Measurements from ENCODE around the gene PEX5L.

Gene PEX5L

GRCh38 chr3:179955286-179955685 is 81.5 kb downstream of the PEX5L start:
- no peak for DNase-seq (ENCODE audit: low read depth)

GRCh38 chr3:179953993-179954870 is 82.5 kb downstream of the PEX5L start:
- no peak for DNase-seq (ENCODE audit: low read depth)

GRCh38 chr3:179950840-179951239 is 85.9 kb downstream of the PEX5L start:
- no peak for DNase-seq (ENCODE audit: low read depth)

GRCh38 chr3:179949869-179950268 is 86.9 kb downstream of the PEX5L start:
- DNase-seq (ENCODE audit: low read depth) = no peak

- no peak for DNase-seq (ENCODE audit: low read depth)
Observed at GRCh38 chr3:179949412-179949811, 87.3 kb downstream of the PEX5L start.

GRCh38 chr3:179948740-179949139 is 88.0 kb downstream of the PEX5L start:
- no peak for DNase-seq (ENCODE audit: low read depth)

- no peak for DNase-seq (ENCODE audit: low read depth)
Observed at GRCh38 chr3:179945569-179945968, 91.2 kb downstream of the PEX5L start.

- no peak for DNase-seq (ENCODE audit: low read depth)
Observed at GRCh38 chr3:179943117-179943880, 93.4 kb downstream of the PEX5L start.

GRCh38 chr3:179942553-179943075 is 94.1 kb downstream of the PEX5L start:
- DNase-seq (ENCODE audit: low read depth) = no peak

GRCh38 chr3:179935710-179936109 is 101.0 kb downstream of the PEX5L start:
- DNase-seq (ENCODE audit: low read depth) = no peak

GRCh38 chr3:179933914-179934313 is 102.8 kb downstream of the PEX5L start:
- no peak for DNase-seq (ENCODE audit: low read depth)

- DNase-seq (ENCODE audit: low read depth) = no peak
Observed at GRCh38 chr3:179933080-179933479, 103.7 kb downstream of the PEX5L start.

- no peak for DNase-seq (ENCODE audit: low read depth)
Observed at GRCh38 chr3:179932674-179933073, 104.1 kb downstream of the PEX5L start.

GRCh38 chr3:179929091-179929529 is 107.6 kb downstream of the PEX5L start:
- peak; percentile 50 for DNase-seq (ENCODE audit: low read depth)

GRCh38 chr3:179927191-179927590 is 109.5 kb downstream of the PEX5L start:
- DNase-seq (ENCODE audit: low read depth) = no peak

- no peak for DNase-seq (ENCODE audit: low read depth)
Observed at GRCh38 chr3:179921951-179922350, 114.8 kb downstream of the PEX5L start.

GRCh38 chr3:179921500-179921899 is 115.2 kb downstream of the PEX5L start:
- no peak for DNase-seq (ENCODE audit: low read depth)

- DNase-seq (ENCODE audit: low read depth) = no peak
Observed at GRCh38 chr3:179907784-179908482, 128.8 kb downstream of the PEX5L start.

- DNase-seq (ENCODE audit: low read depth) = no peak
Observed at GRCh38 chr3:179902061-179902460, 134.7 kb downstream of the PEX5L start.

- DNase-seq (ENCODE audit: low read depth) = peak; percentile 57
Observed at GRCh38 chr3:179898024-179898423, 138.7 kb downstream of the PEX5L start.

GRCh38 chr3:179897231-179897630 is 139.5 kb downstream of the PEX5L start:
- DNase-seq (ENCODE audit: low read depth) = no peak

GRCh38 chr3:179896507-179896906 is 140.2 kb downstream of the PEX5L start:
- DNase-seq (ENCODE audit: low read depth) = no peak
